ENCODE results near the gene RAI1. TPM values are rescaled to one million over a fixed set of nuclear protein-coding genes. Genes with fewer than 3 reads are reported as not detected.

RAI1 gene
- total and polyA plus RNA-seq, 5 donors from 2014 or later, result 0.80 to 11.4 (median 1.1) TPM

GRCh38 chr17:17798010-17798556, 116.8 kb downstream of the RAI1 start:
- H3K4me3 Mint-ChIP-seq, result no peak overlapping the region
- Histone ChIP-seq H3K9me3 (ENCODE audit: control insufficient read depth in 2 of 2, low read length in 2 of 2) (no peaks in the 10 kb centered on the region), H3K4me3 (ENCODE audit: low read depth, low read length) (no peak overlapping the region), H3K27me3 (ENCODE audit: control insufficient read depth, insufficient read depth, low read length) (no peaks in the 10 kb centered on the region), H3K27ac (ENCODE audit: insufficient read depth, low read length, poor library complexity, severe bottlenecking) (no peak overlapping the region), H3K4me1 (ENCODE audit: control insufficient read depth, insufficient read depth, low read length, poor library complexity, severe bottlenecking) (peaks cover 8% of the 10 kb centered on the region), H3K36me3 (ENCODE audit: control insufficient read depth, insufficient read depth, low read length) (no peaks in the 10 kb centered on the region)
- peaks cover 0 to 10% (median 4%) of the 10 kb centered on the region in 4 donors for H3K4me1 Mint-ChIP-seq
- no peak overlapping the region for H3K27ac Mint-ChIP-seq
- no peaks in the 10 kb centered on the region for H3K9me3 Mint-ChIP-seq
- no peaks in the 10 kb centered on the region for H3K27me3 Mint-ChIP-seq
- ATAC-seq (ENCODE audit: low read depth in 2 of 2) (no peak), DNase-seq (no peak)
- no peaks in the 10 kb centered on the region for H3K36me3 Mint-ChIP-seq

- DNase-seq (no peak), ATAC-seq (ENCODE audit: low read depth in 2 of 2) (no peak)
- no peak overlapping the region for H3K4me3 Mint-ChIP-seq
- Histone ChIP-seq H3K27ac (ENCODE audit: insufficient read depth, low read length, poor library complexity, severe bottlenecking) (no peak overlapping the region), H3K27me3 (ENCODE audit: control insufficient read depth, insufficient read depth, low read length) (no peaks in the 10 kb centered on the region), H3K9me3 (ENCODE audit: control insufficient read depth in 2 of 2, low read length in 2 of 2) (no peaks in the 10 kb centered on the region), H3K4me3 (ENCODE audit: low read depth, low read length) (no peak overlapping the region), H3K36me3 (ENCODE audit: control insufficient read depth, insufficient read depth, low read length) (no peaks in the 10 kb centered on the region), H3K4me1 (ENCODE audit: control insufficient read depth, insufficient read depth, low read length, poor library complexity, severe bottlenecking) (peaks cover 2% of the 10 kb centered on the region)
- H3K27me3 Mint-ChIP-seq, result no peaks in the 10 kb centered on the region
- H3K27ac Mint-ChIP-seq, result no peak overlapping the region
- peaks cover 0 to 4% (median 2%) of the 10 kb centered on the region in 4 donors for H3K4me1 Mint-ChIP-seq
- peaks cover 2% of the 10 kb centered on the region for H3K36me3 Mint-ChIP-seq
- no peaks in the 10 kb centered on the region for H3K9me3 Mint-ChIP-seq
These were observed 117.5 kb downstream of the RAI1 start for GRCh38 chr17:17798573-17799255.

- Histone ChIP-seq H3K4me1 (ENCODE audit: control insufficient read depth, insufficient read depth, low read length, poor library complexity, severe bottlenecking) (no peaks in the 10 kb centered on the region), H3K27me3 (ENCODE audit: control insufficient read depth, insufficient read depth, low read length) (no peaks in the 10 kb centered on the region), H3K27ac (ENCODE audit: insufficient read depth, low read length, poor library complexity, severe bottlenecking) (no peak overlapping the region), H3K9me3 (ENCODE audit: control insufficient read depth in 2 of 2, low read length in 2 of 2) (no peaks in the 10 kb centered on the region), H3K4me3 (ENCODE audit: low read depth, low read length) (no peak overlapping the region), H3K36me3 (ENCODE audit: control insufficient read depth, insufficient read depth, low read length) (no peaks in the 10 kb centered on the region)
- DNase-seq (no peak), ATAC-seq (ENCODE audit: low read depth in 2 of 2) (no peak)
- Mint-ChIP-seq H3K27me3 (no peaks in the 10 kb centered on the region), H3K9me3 (no peaks in the 10 kb centered on the region), H3K27ac (no peak overlapping the region), H3K36me3 (peaks cover 9% of the 10 kb centered on the region), H3K4me3 (no peak overlapping the region), H3K4me1 (no peaks in the 10 kb centered on the region)
These were observed 119.3 kb downstream of the RAI1 start for GRCh38 chr17:17800504-17801021.

GRCh38 chr17:17801800-17802481, 120.7 kb downstream of the RAI1 start:
- H3K27me3 Mint-ChIP-seq, result no peaks in the 10 kb centered on the region
- Histone ChIP-seq H3K27ac (ENCODE audit: insufficient read depth, low read length, poor library complexity, severe bottlenecking) (no peak overlapping the region), H3K4me3 (ENCODE audit: low read depth, low read length) (no peak overlapping the region), H3K9me3 (ENCODE audit: control insufficient read depth in 2 of 2, low read length in 2 of 2) (no peaks in the 10 kb centered on the region), H3K36me3 (ENCODE audit: control insufficient read depth, insufficient read depth, low read length) (no peaks in the 10 kb centered on the region), H3K27me3 (ENCODE audit: control insufficient read depth, insufficient read depth, low read length) (no peaks in the 10 kb centered on the region), H3K4me1 (ENCODE audit: control insufficient read depth, insufficient read depth, low read length, poor library complexity, severe bottlenecking) (no peaks in the 10 kb centered on the region)
- DNase-seq (no peak), ATAC-seq (ENCODE audit: low read depth in 2 of 2) (no peak)
- no peak overlapping the region for H3K27ac Mint-ChIP-seq
- peaks cover 16% of the 10 kb centered on the region for H3K36me3 Mint-ChIP-seq
- H3K4me3 Mint-ChIP-seq, result no peak overlapping the region
- H3K4me1 Mint-ChIP-seq, result peaks cover 0 to 4% (median 0%) of the 10 kb centered on the region in 4 donors
- H3K9me3 Mint-ChIP-seq, result no peaks in the 10 kb centered on the region

GRCh38 chr17:17804007-17804406, 122.7 kb downstream of the RAI1 start:
- no peak overlapping the region for H3K27ac ChIP-seq (ENCODE audit: insufficient read depth, low read length, poor library complexity, severe bottlenecking)
- ATAC-seq (ENCODE audit: low read depth in 2 of 2), result no peak
- no peaks in the 10 kb centered on the region for H3K27me3 ChIP-seq (ENCODE audit: control insufficient read depth, insufficient read depth, low read length)
- Mint-ChIP-seq H3K9me3 (peaks cover 0 to 1% (median 0%) of the 10 kb centered on the region in 7 donors), H3K36me3 (peaks cover 19% of the 10 kb centered on the region), H3K27ac (peak overlapping the region in 1 of 3 donors; percentile 51), H3K4me1 (peaks cover 0 to 6% (median 0%) of the 10 kb centered on the region in 4 donors), H3K4me3 (no peak overlapping the region), H3K27me3 (no peaks in the 10 kb centered on the region)
- no peak for DNase-seq
- no peaks in the 10 kb centered on the region for H3K4me1 ChIP-seq (ENCODE audit: control insufficient read depth, insufficient read depth, low read length, poor library complexity, severe bottlenecking)
- H3K36me3 ChIP-seq (ENCODE audit: control insufficient read depth, insufficient read depth, low read length), result no peaks in the 10 kb centered on the region
- H3K4me3 ChIP-seq (ENCODE audit: low read depth, low read length), result no peak overlapping the region
- no peaks in the 10 kb centered on the region for H3K9me3 ChIP-seq (ENCODE audit: control insufficient read depth in 2 of 2, low read length in 2 of 2)

GRCh38 chr17:17805575-17805974, 124.3 kb downstream of the RAI1 start:
- ATAC-seq (ENCODE audit: low read depth in 2 of 2) (no peak), DNase-seq (no peak)
- H3K27ac Mint-ChIP-seq, result peak overlapping the region in 1 of 3 donors; percentile 85
- peaks cover 19% of the 10 kb centered on the region for H3K36me3 Mint-ChIP-seq
- no peaks in the 10 kb centered on the region for H3K4me1 ChIP-seq (ENCODE audit: control insufficient read depth, insufficient read depth, low read length, poor library complexity, severe bottlenecking)
- no peak overlapping the region for H3K27ac ChIP-seq (ENCODE audit: insufficient read depth, low read length, poor library complexity, severe bottlenecking)
- H3K4me1 Mint-ChIP-seq, result peaks cover 0 to 6% (median 0%) of the 10 kb centered on the region in 4 donors
- H3K4me3 ChIP-seq (ENCODE audit: low read depth, low read length), result no peak overlapping the region
- no peaks in the 10 kb centered on the region for H3K27me3 ChIP-seq (ENCODE audit: control insufficient read depth, insufficient read depth, low read length)
- H3K36me3 ChIP-seq (ENCODE audit: control insufficient read depth, insufficient read depth, low read length), result no peaks in the 10 kb centered on the region
- no peaks in the 10 kb centered on the region for H3K27me3 Mint-ChIP-seq
- H3K4me3 Mint-ChIP-seq, result peak overlapping the region in 1 of 4 donors; percentile 49
- no peaks in the 10 kb centered on the region for H3K9me3 ChIP-seq (ENCODE audit: control insufficient read depth in 2 of 2, low read length in 2 of 2)
- H3K9me3 Mint-ChIP-seq, result peaks cover 0 to 1% (median 0%) of the 10 kb centered on the region in 7 donors

- Mint-ChIP-seq H3K4me3 (peak overlapping the region in 1 of 4 donors; percentile 49), H3K4me1 (peaks cover 0 to 6% (median 0%) of the 10 kb centered on the region in 4 donors), H3K9me3 (peaks cover 0 to 1% (median 0%) of the 10 kb centered on the region in 7 donors), H3K27ac (no peak overlapping the region), H3K27me3 (no peaks in the 10 kb centered on the region), H3K36me3 (peaks cover 19% of the 10 kb centered on the region)
- DNase-seq (no peak), ATAC-seq (ENCODE audit: low read depth in 2 of 2) (no peak)
- Histone ChIP-seq H3K4me3 (ENCODE audit: low read depth, low read length) (no peak overlapping the region), H3K9me3 (ENCODE audit: control insufficient read depth in 2 of 2, low read length in 2 of 2) (no peaks in the 10 kb centered on the region), H3K27ac (ENCODE audit: insufficient read depth, low read length, poor library complexity, severe bottlenecking) (no peak overlapping the region), H3K4me1 (ENCODE audit: control insufficient read depth, insufficient read depth, low read length, poor library complexity, severe bottlenecking) (no peaks in the 10 kb centered on the region), H3K27me3 (ENCODE audit: control insufficient read depth, insufficient read depth, low read length) (no peaks in the 10 kb centered on the region), H3K36me3 (ENCODE audit: control insufficient read depth, insufficient read depth, low read length) (no peaks in the 10 kb centered on the region)
These were observed 124.8 kb downstream of the RAI1 start for GRCh38 chr17:17806035-17806434.

Data from CD4-positive, CD25-positive, alpha-beta regulatory T cell (primary cell).